ENCODE measurements around the gene WDR64. TPM values are rescaled to one million over a fixed set of nuclear protein-coding genes. Genes with fewer than 3 reads are reported as not detected.

WDR64 gene
- polyA plus RNA-seq, 2 of the 4 experiments (the other 2 are of a cell fraction) = not detected

DNA sequence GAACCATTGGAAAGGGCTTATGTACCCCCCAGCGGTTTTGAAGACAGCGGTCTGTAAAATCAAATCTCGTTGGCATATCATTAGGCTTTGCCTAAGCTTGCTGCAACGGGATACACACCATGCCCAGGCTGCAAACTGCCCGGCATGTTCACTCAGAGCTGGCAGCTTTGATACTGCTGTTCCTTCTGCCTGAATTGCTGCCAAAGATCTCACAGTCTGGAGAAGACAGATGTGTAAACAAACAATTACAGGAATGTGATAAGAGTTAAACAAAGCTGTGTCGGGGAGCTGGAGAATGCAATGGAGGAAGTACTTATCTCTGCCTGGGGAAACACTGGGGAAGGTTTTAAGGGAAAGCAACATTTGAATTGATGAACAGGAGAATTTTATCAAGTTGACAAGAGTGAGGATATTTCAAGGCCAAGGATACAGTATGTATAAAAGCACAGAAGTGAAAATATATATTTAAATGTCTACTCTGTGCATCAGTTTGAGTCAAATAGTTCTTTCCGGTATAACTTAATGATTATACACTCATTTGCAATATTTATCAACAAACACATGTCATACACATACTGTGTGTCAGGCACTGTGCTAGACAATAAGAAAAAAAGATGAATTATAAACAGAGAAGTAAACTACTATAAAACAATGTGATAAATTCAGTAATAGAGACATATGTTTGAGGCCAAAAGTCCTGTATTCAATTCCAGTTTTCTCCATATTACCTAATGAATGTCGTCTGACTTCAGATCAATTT lies 41.8 kb upstream of the WDR64 start (continued):
- TF ChIP-seq EP300 (IDR thresholded peaks at IDR 0.05) = peak in 1 of 2 experiments; percentile 28; a peak in 2 of 5 replicates
- no peak for TF ChIP-seq RCOR1 (IDR thresholded peaks at IDR 0.05; ENCODE audit: low read depth, low read length)
- TF ChIP-seq CHD2 (IDR thresholded peaks at IDR 0.05; ENCODE audit: low read length, partially characterized antibody) = no peak
- no peak for TF ChIP-seq FOXS1 (CRISPR knock-in tag; IDR thresholded peaks at IDR 0.05)
- TF ChIP-seq JUN (IDR thresholded peaks at IDR 0.05) = peak in 1 of 2 experiments; percentile 48; a peak in 3 of 5 replicates
- TF ChIP-seq HOXA7 (CRISPR knock-in tag; IDR thresholded peaks at IDR 0.05) = no peak
- no peak for TF ChIP-seq KDM5A (IDR thresholded peaks at IDR 0.05)
- no peak for TF ChIP-seq ZNF302 (CRISPR knock-in tag; IDR thresholded peaks at IDR 0.05)
- TF ChIP-seq MYC (IDR thresholded peaks at IDR 0.05; ENCODE audit: borderline replicate concordance, low read length) = no peak
- TF ChIP-seq FOSB (CRISPR knock-in tag; IDR thresholded peaks at IDR 0.05) = no peak
- TF ChIP-seq RFX5 (IDR thresholded peaks at IDR 0.05) = no peak
- TF ChIP-seq, protein P1, sequence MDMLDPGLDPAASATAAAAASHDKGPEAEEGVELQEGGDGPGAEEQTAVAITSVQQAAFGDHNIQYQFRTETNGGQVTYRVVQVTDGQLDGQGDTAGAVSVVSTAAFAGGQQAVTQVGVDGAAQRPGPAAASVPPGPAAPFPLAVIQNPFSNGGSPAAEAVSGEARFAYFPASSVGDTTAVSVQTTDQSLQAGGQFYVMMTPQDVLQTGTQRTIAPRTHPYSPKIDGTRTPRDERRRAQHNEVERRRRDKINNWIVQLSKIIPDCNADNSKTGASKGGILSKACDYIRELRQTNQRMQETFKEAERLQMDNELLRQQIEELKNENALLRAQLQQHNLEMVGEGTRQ (IDR thresholded peaks at IDR 0.05) = no peak
- TF ChIP-seq HDAC2 (IDR thresholded peaks at IDR 0.05) = no peak
- peak; percentile 26 to 35; a peak in 4 of 5 replicates for TF ChIP-seq RAD21 (conservative IDR thresholded peaks at IDR 0.05 in 1 of 2, IDR thresholded peaks at IDR 0.05 in 1 of 2)
- TF ChIP-seq, protein P2, sequence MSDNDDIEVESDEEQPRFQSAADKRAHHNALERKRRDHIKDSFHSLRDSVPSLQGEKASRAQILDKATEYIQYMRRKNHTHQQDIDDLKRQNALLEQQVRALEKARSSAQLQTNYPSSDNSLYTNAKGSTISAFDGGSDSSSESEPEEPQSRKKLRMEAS (IDR thresholded peaks at IDR 0.05) = peak; percentile 72
- TF ChIP-seq KDM1A (IDR thresholded peaks at IDR 0.05; ENCODE audit: low read depth) = no peak

DNA sequence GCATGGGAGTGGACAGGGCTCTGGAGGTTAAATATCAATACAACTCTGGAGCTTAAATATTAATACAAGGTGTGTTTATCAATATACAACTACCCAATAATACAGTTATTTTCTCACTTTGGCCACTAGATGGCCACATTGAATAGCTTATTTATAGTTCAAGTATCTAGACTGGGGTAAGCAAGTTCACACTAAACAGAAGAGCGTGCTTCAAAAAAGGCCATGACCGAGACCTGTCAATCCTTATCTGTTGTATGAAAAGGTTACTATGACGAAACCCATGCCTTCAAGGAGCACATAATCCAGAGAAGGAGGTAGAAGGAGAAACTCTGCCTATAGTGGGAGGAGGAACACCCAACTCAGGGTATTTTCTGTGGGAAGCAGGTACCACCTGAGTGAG lies 41.0 kb upstream of the WDR64 start:
- no peaks in the 10 kb centered on the region for H3K9me3 ChIP-seq
- WGBS (ENCODE audit: missing lambda C conversion rate) = 1% methylated on average over 3 of the region's 3 CpGs
- peak; percentile 41 to 63 for ATAC-seq
- ChIA-PET POLR2A (interaction anchor here (1.1 to 1.3 kb wide), 2 partner anchors 16 to 20 kb away, joined by 4 to 5 read pairs; no protein-coding TSS in a partner anchor), CTCF (interaction anchor here (0.6 to 10.4 kb wide), 56 partner anchors 9 to 1509 kb away, joined by 3 to 120 read pairs (median 4); partner anchors contain the start of genes CHML, EXO1, FH and KMO)
- peak overlapping the region; percentile 89 to 90 for H3K27ac ChIP-seq
- DNase-seq (ENCODE audit: low read depth in 1 of 2, low spot score in 1 of 2) = peak; percentile 57 to 90
- FAIRE-seq = peak; percentile 67
- H3K4me2 ChIP-seq = peak overlapping the region; percentile 68
- no peak overlapping the region for H3K4me3 ChIP-seq
- H3K4me1 ChIP-seq = peaks cover 95% of the 10 kb centered on the region
- TF ChIP-seq, protein P3, sequence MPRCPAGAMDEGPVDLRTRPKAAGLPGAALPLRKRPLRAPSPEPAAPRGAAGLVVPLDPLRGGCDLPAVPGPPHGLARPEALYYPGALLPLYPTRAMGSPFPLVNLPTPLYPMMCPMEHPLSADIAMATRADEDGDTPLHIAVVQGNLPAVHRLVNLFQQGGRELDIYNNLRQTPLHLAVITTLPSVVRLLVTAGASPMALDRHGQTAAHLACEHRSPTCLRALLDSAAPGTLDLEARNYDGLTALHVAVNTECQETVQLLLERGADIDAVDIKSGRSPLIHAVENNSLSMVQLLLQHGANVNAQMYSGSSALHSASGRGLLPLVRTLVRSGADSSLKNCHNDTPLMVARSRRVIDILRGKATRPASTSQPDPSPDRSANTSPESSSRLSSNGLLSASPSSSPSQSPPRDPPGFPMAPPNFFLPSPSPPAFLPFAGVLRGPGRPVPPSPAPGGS (IDR thresholded peaks at IDR 0.05) = no peak
- TF ChIP-seq, protein P4, sequence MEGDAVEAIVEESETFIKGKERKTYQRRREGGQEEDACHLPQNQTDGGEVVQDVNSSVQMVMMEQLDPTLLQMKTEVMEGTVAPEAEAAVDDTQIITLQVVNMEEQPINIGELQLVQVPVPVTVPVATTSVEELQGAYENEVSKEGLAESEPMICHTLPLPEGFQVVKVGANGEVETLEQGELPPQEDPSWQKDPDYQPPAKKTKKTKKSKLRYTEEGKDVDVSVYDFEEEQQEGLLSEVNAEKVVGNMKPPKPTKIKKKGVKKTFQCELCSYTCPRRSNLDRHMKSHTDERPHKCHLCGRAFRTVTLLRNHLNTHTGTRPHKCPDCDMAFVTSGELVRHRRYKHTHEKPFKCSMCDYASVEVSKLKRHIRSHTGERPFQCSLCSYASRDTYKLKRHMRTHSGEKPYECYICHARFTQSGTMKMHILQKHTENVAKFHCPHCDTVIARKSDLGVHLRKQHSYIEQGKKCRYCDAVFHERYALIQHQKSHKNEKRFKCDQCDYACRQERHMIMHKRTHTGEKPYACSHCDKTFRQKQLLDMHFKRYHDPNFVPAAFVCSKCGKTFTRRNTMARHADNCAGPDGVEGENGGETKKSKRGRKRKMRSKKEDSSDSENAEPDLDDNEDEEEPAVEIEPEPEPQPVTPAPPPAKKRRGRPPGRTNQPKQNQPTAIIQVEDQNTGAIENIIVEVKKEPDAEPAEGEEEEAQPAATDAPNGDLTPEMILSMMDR (IDR thresholded peaks at IDR 0.05) = peak; percentile 86
- no peak for TF ChIP-seq RCOR1 (IDR thresholded peaks at IDR 0.05; ENCODE audit: low read depth, low read length)
- no peak for TF ChIP-seq ZC3H11A (IDR thresholded peaks at IDR 0.05)
- TF ChIP-seq HOXA7 (CRISPR knock-in tag; IDR thresholded peaks at IDR 0.05) = no peak
- peak; percentile 58; the same call in 1 of the 2 replicates for TF ChIP-seq GATA3 (IDR thresholded peaks at IDR 0.05; ENCODE audit: borderline replicate concordance)
- peak; percentile 80 for TF ChIP-seq SMC3 (IDR thresholded peaks at IDR 0.05)
- no peak for TF ChIP-seq EP300 (IDR thresholded peaks at IDR 0.05)
- no peak for TF ChIP-seq MAFK (IDR thresholded peaks at IDR 0.05; ENCODE audit: partially characterized antibody)
- TF ChIP-seq, protein P5, sequence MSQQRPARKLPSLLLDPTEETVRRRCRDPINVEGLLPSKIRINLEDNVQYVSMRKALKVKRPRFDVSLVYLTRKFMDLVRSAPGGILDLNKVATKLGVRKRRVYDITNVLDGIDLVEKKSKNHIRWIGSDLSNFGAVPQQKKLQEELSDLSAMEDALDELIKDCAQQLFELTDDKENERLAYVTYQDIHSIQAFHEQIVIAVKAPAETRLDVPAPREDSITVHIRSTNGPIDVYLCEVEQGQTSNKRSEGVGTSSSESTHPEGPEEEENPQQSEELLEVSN (IDR thresholded peaks at IDR 0.05; ENCODE audit: borderline replicate concordance, low read depth) = peak; percentile 25; the same call in 1 of the 2 replicates
- TF ChIP-seq FOSL2 (IDR thresholded peaks at IDR 0.05) = no peak
- 0 out of 2 replicates have a peak, but pooled peaks have one; percentile 13 for TF ChIP-seq FOSL2 (CRISPR knock-in tag; IDR thresholded peaks at IDR 0.05)
- TF ChIP-seq JUNB (IDR thresholded peaks at IDR 0.05) = no peak
- TF ChIP-seq RAD21 (conservative IDR thresholded peaks at IDR 0.05 in 1 of 2, IDR thresholded peaks at IDR 0.05 in 1 of 2) = peak; percentile 89
- TF ChIP-seq, protein P6, sequence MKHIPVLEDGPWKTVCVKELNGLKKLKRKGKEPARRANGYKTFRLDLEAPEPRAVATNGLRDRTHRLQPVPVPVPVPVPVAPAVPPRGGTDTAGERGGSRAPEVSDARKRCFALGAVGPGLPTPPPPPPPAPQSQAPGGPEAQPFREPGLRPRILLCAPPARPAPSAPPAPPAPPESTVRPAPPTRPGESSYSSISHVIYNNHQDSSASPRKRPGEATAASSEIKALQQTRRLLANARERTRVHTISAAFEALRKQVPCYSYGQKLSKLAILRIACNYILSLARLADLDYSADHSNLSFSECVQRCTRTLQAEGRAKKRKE (CRISPR knock-in tag; IDR thresholded peaks at IDR 0.05; ENCODE audit: low read depth) = no peak
- TF ChIP-seq MYC (IDR thresholded peaks at IDR 0.05; ENCODE audit: borderline replicate concordance, low read length) = no peak
- no peak for TF ChIP-seq HEYL (CRISPR knock-in tag; IDR thresholded peaks at IDR 0.05)
- TF ChIP-seq, protein P7, sequence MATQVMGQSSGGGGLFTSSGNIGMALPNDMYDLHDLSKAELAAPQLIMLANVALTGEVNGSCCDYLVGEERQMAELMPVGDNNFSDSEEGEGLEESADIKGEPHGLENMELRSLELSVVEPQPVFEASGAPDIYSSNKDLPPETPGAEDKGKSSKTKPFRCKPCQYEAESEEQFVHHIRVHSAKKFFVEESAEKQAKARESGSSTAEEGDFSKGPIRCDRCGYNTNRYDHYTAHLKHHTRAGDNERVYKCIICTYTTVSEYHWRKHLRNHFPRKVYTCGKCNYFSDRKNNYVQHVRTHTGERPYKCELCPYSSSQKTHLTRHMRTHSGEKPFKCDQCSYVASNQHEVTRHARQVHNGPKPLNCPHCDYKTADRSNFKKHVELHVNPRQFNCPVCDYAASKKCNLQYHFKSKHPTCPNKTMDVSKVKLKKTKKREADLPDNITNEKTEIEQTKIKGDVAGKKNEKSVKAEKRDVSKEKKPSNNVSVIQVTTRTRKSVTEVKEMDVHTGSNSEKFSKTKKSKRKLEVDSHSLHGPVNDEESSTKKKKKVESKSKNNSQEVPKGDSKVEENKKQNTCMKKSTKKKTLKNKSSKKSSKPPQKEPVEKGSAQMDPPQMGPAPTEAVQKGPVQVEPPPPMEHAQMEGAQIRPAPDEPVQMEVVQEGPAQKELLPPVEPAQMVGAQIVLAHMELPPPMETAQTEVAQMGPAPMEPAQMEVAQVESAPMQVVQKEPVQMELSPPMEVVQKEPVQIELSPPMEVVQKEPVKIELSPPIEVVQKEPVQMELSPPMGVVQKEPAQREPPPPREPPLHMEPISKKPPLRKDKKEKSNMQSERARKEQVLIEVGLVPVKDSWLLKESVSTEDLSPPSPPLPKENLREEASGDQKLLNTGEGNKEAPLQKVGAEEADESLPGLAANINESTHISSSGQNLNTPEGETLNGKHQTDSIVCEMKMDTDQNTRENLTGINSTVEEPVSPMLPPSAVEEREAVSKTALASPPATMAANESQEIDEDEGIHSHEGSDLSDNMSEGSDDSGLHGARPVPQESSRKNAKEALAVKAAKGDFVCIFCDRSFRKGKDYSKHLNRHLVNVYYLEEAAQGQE (IDR thresholded peaks at IDR 0.05) = no peak
- no peak for TF ChIP-seq FOSB (CRISPR knock-in tag; IDR thresholded peaks at IDR 0.05)

Data from A549 (cell line).